Left ventricle myocardium inferior (tissue), 1 donor: Measurements from ENCODE around the gene AUTS2. TPM values are rescaled to one million over a fixed set of nuclear protein-coding genes. Genes with fewer than 3 reads are reported as not detected.

Experiments used
- DNase-seq: peaks from one replicate; pipeline ENCODE4 v3.0.0-alpha.2; 2020
- H3K27ac ChIP-seq: fragments of 200-600 bp; replicated peaks from 2 replicates; pipeline ENCODE4 v1.8.0; 2021
- H3K27me3 ChIP-seq: fragments of 200-600 bp; 2 replicates; pipeline ENCODE4 v1.8.0; 2021; ENCODE audit warnings: low read depth
- H3K36me3 ChIP-seq: fragments of 200-600 bp; 2 replicates; pipeline ENCODE4 v1.8.0; 2021
- H3K4me1 ChIP-seq: fragments of 200-600 bp; 2 replicates; pipeline ENCODE4 v1.8.0; 2021
- H3K4me3 ChIP-seq: fragments of 200-600 bp; 2 replicates; pipeline ENCODE4 v1.8.0; 2021; ENCODE audit warnings: mild to moderate bottlenecking, moderate library complexity
- H3K9me3 ChIP-seq: fragments of 200-600 bp; replicated peaks from 2 replicates; pipeline ENCODE4 v1.8.0; 2021
- CTCF ChIP-seq: fragments of 200-600 bp; IDR thresholded peaks from 2 replicates; pipeline ENCODE4 v1.8.0; 2021; ENCODE audit warnings: antibody characterized with exemption, mild to moderate bottlenecking, borderline replicate concordance
- intact Hi-C: fragments of 100-400 bp; cut with micrococcal nuclease; formaldehyde crosslinking; loops from one replicate; pipeline ENCODE4 v1.11.0; 2022
- total RNA-seq: library from RNA; stranded (reverse); fragmentation: NEBNext Ultra II Directional; extraction: Animal tissue kit (Norgen Biotek cat#: 25700); gene quantifications from one replicate; pipeline ENCODE4 v1.2.1, GENCODE V29; 2021
- donor health status: DM: no; HTN: yes; CAD: no; lungs with severe emphysema.

Gene AUTS2
- total RNA-seq, 1 donor from 2014 or later = 10.5 TPM

DNA sequence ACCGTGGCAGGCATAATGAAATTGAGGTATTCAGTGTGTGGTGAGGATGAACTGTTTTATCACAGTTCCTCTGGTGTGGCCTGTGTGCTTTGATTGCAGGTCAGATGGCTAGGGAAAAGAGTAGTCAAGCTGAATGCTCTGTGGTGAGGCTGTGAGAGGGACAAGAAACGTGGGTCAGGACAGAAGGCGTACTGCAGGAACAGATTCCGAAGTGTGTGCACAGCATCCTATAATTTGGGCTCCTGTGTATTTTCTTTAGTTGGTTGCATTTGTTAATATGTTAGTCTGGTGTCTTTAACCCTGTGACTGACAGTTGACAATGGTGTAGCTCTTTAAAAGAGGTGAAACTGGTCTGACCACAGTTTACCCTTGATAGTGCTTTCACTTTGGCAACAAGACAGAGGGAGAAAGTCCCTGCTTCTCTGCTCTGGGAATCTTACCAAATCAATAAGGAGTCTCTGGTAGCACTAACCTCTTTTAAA lies 76.5 kb downstream of the AUTS2 start:
- Histone ChIP-seq H3K27ac (no peak overlapping the region), H3K27me3 (no peaks in the 10 kb centered on the region), H3K4me3 (no peak overlapping the region), H3K4me1 (peaks cover 38% of the 10 kb centered on the region), H3K36me3 (no peaks in the 10 kb centered on the region), H3K9me3 (no peaks in the 10 kb centered on the region)
- no peak for TF ChIP-seq CTCF
- intact Hi-C loops = no loop called here
- no peak for DNase-seq

DNA sequence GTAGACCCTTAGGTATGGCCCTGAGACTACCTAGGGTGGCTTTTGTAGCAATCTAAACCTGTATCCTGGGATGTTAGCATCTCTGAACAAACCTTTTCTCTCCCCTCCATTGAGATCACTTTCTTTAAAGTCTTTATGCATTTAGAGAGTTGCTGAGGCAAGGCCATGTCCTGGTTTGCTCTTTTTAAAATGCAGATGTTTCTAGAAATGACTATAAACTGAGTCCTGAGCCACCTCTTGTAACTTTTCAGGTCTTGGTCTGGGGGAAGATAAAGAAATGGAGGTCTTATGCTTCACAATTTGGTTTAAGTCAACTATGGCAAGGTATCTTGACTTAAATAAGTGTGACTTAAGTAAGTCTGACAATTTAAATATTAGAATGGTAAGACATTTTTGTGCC lies 78.0 kb downstream of the AUTS2 start:
- H3K4me3 ChIP-seq = no peak overlapping the region
- intact Hi-C loops = no loop called here
- H3K27ac ChIP-seq = no peak overlapping the region
- H3K36me3 ChIP-seq = no peaks in the 10 kb centered on the region
- no peak for TF ChIP-seq CTCF
- no peaks in the 10 kb centered on the region for H3K9me3 ChIP-seq
- peaks cover 38% of the 10 kb centered on the region for H3K4me1 ChIP-seq
- no peak for DNase-seq
- no peaks in the 10 kb centered on the region for H3K27me3 ChIP-seq

- Histone ChIP-seq H3K27ac (peak overlapping the region; percentile 37), H3K4me3 (no peak overlapping the region)
- intact Hi-C loops = no loop called here
These were observed 79.0 kb downstream of the AUTS2 start for GRCh38 chr7:69677054-69677852.

GRCh38 chr7:69677881-69678493 lies 79.7 kb downstream of the AUTS2 start:
- peak overlapping the region; percentile 37 for H3K27ac ChIP-seq
- peaks cover 31% of the 10 kb centered on the region for H3K4me1 ChIP-seq
- intact Hi-C loops = no loop called here
- no peak overlapping the region for H3K4me3 ChIP-seq
- H3K36me3 ChIP-seq = no peaks in the 10 kb centered on the region
- no peak for TF ChIP-seq CTCF
- H3K27me3 ChIP-seq = no peaks in the 10 kb centered on the region
- DNase-seq = no peak
- no peaks in the 10 kb centered on the region for H3K9me3 ChIP-seq

More at GRCh38 chr7:69677054-69677852, 79.0 kb downstream of the AUTS2 start:
- no peaks in the 10 kb centered on the region for H3K27me3 ChIP-seq
- peak; percentile 50 for TF ChIP-seq CTCF
- no peak for DNase-seq
- H3K4me1 ChIP-seq = peaks cover 38% of the 10 kb centered on the region
- H3K9me3 ChIP-seq = no peaks in the 10 kb centered on the region
- H3K36me3 ChIP-seq = no peaks in the 10 kb centered on the region

- H3K4me3 ChIP-seq = no peak overlapping the region
- no peaks in the 10 kb centered on the region for H3K36me3 ChIP-seq
- intact Hi-C loops = no loop called here
- H3K27me3 ChIP-seq = no peaks in the 10 kb centered on the region
- TF ChIP-seq CTCF = no peak
- no peak for DNase-seq
- H3K4me1 ChIP-seq = peaks cover 25% of the 10 kb centered on the region
- H3K9me3 ChIP-seq = no peaks in the 10 kb centered on the region
- H3K27ac ChIP-seq = peak overlapping the region; percentile 37
These were observed 80.4 kb downstream of the AUTS2 start for GRCh38 chr7:69678494-69679187.
